GM21737 (cell line): ENCODE results near the gene SSR2.

Experiments used
- ATAC-seq: cut with Tn5 transposase; IDR thresholded peaks from one replicate; pipeline ENCODE4 v1.9.1; 2021; ENCODE audit warnings: mild to moderate bottlenecking, moderate library complexity; ENCODE audit not compliant: unreplicated experiment

The SSR2 gene

GRCh38 chr1:156020293-156021092 lies at the start of gene SSR2:
Gene SSR2 (minus strand): TSS chr1:156020951. CDS start chr1:156020167, 784 bp downstream.
- ATAC-seq, result peak; percentile 94

GRCh38 chr1:156070548-156070947 lies 49.8 kb upstream of the SSR2 start:
- no peak for ATAC-seq

GRCh38 chr1:156069490-156070455 lies 49.0 kb upstream of the SSR2 start:
- no peak for ATAC-seq

GRCh38 chr1:156067262-156067661 lies 46.5 kb upstream of the SSR2 start:
- ATAC-seq, result no peak

GRCh38 chr1:156065871-156066270 lies 45.1 kb upstream of the SSR2 start:
- ATAC-seq, result no peak

GRCh38 chr1:156065212-156065611 lies 44.5 kb upstream of the SSR2 start:
- no peak for ATAC-seq

- no peak for ATAC-seq
Observed at GRCh38 chr1:156064615-156065014, 43.9 kb upstream of the SSR2 start.

- no peak for ATAC-seq
Observed at GRCh38 chr1:156063997-156064285, 43.2 kb upstream of the SSR2 start.

GRCh38 chr1:156062189-156062588 lies 41.4 kb upstream of the SSR2 start:
- no peak for ATAC-seq

GRCh38 chr1:156060937-156061636 lies 40.3 kb upstream of the SSR2 start, which contains the start of gene RAB25:
Gene RAB25 (plus strand): TSS chr1:156061160. CDS start chr1:156061401, 241 bp downstream.
- no peak for ATAC-seq

- ATAC-seq, result no peak
Observed at GRCh38 chr1:156056326-156056849, 35.6 kb upstream of the SSR2 start.

GRCh38 chr1:156055281-156056048 lies 34.7 kb upstream of the SSR2 start:
- no peak for ATAC-seq

- ATAC-seq, result peak; percentile 70
Observed at GRCh38 chr1:156054500-156055280, 33.9 kb upstream of the SSR2 start, which contains the start of gene LAMTOR2. Gene LAMTOR2 (plus strand): TSS chr1:156054782. CDS start chr1:156054890, 108 bp downstream.

GRCh38 chr1:156053768-156054499 lies 33.2 kb upstream of the SSR2 start, which contains the start of gene UBQLN4:
Gene UBQLN4 (minus strand): TSS chr1:156053798. CDS start chr1:156053701, 97 bp downstream.
- ATAC-seq, result peak; percentile 46

- no peak for ATAC-seq
Observed at GRCh38 chr1:156052862-156053767, 32.4 kb upstream of the SSR2 start.

- ATAC-seq, result no peak
Observed at GRCh38 chr1:156051011-156051725, 30.4 kb upstream of the SSR2 start.

- no peak for ATAC-seq
Observed at GRCh38 chr1:156050376-156050775, 29.6 kb upstream of the SSR2 start.
